K562 (cell line): ENCODE data around the gene DRC3. TPM values are rescaled to one million over a fixed set of nuclear protein-coding genes. Genes with fewer than 3 reads are reported as not detected.
A peak's percentile ranks its signal among the peaks of the same experiment; 100 is the strongest.

ENCODE experiments used
- CBFA2T3 ChIP-seq: fragments of 450-650 bp; IDR thresholded peaks from 2 replicates; pipeline ENCODE4 v1.6.1; 2017
- CHCHD3 ChIP-seq: fragments of 250-450 bp; sonication (Bioruptor Pico); IDR thresholded peaks from 2 replicates; pipeline ENCODE4 v2.1.2; 2022; ENCODE audit warnings: mild to moderate bottlenecking
- ETV1 ChIP-seq: fragments of 450-650 bp; conservative IDR thresholded peaks from 2 replicates; pipeline ENCODE4 v1.6.1; 2016; ENCODE audit warnings: missing genetic modification characterization, control low read depth, low read depth, missing compliant biosample characterization
- HSF4 ChIP-seq: fragments of 250-450 bp; sonication (Bioruptor Pico); IDR thresholded peaks from 2 replicates; pipeline ENCODE4 v2.1.2; 2022; ENCODE audit warnings: mild to moderate bottlenecking, moderate library complexity, borderline replicate concordance
- KAT7 ChIP-seq: sonication (generic); formaldehyde crosslinking; IDR thresholded peaks from 2 replicates; pipeline ENCODE4 v1.8.0; 2022; ENCODE audit warnings: missing genetic modification reagents, mild to moderate bottlenecking, borderline replicate concordance
- KLF10 ChIP-seq: fragments of 250-450 bp; sonication (Bioruptor Pico); IDR thresholded peaks from 2 replicates; pipeline ENCODE4 v1.6.1; 2021; ENCODE audit warnings: matching md5 sums
- RCOR1 ChIP-seq, 2 experiments: IDR thresholded peaks; 2 replicates each; pipeline ENCODE4 v1.6.1; 2012; ENCODE audit warnings: low read depth in 2 of 2, low read length in 2 of 2, borderline replicate concordance in 1 of 2, improper control_type of control experiment in 1 of 2
- SMARCA4 ChIP-seq: fragments of 450-650 bp; IDR thresholded peaks from 2 replicates; pipeline ENCODE4 v1.6.1; 2016
- STAG1 ChIP-seq: sonication (generic); formaldehyde crosslinking; IDR thresholded peaks from 2 replicates; pipeline ENCODE4 v1.5.0; 2020; ENCODE audit warnings: missing genetic modification reagents, borderline replicate concordance
- TRIM24 ChIP-seq, 2 experiments: fragments of 450-650 bp; IDR thresholded peaks; 2 replicates each; pipeline ENCODE4 v1.6.1; 2016
- ZC3H11A ChIP-seq: IDR thresholded peaks from 2 replicates; pipeline ENCODE4 v1.6.1; 2012; ENCODE audit warnings: low read depth, low read length, improper control_type of control experiment
- ZC3H8 ChIP-seq: fragments of 450-650 bp; IDR thresholded peaks from 2 replicates; pipeline ENCODE4 v1.6.1; 2017
- ZKSCAN1 ChIP-seq: fragments of 150-350 bp; IDR thresholded peaks from 2 replicates; pipeline ENCODE4 v1.6.1; 2016; ENCODE audit warnings: low read depth, low read length
- ZNF175 ChIP-seq: fragments of 200-800 bp; sonication (Bioruptor generic); IDR thresholded peaks from 2 replicates; pipeline ENCODE4 v1.6.1; 2016; ENCODE audit warnings: low read depth, mild to moderate bottlenecking, missing genetic modification characterization, missing compliant biosample characterization
- ZNF583 ChIP-seq: fragments of 250-450 bp; sonication (Bioruptor Pico); IDR thresholded peaks from 2 replicates; pipeline ENCODE4 v1.4.0; 2020
- ZNF586 ChIP-seq: fragments of 450-650 bp; formaldehyde crosslinking; conservative IDR thresholded peaks from 2 replicates; pipeline ENCODE4 v1.4.0; 2020; ENCODE audit warnings: mild to moderate bottlenecking, moderate library complexity
- ZNF707 ChIP-seq: fragments of 250-450 bp; sonication (Bioruptor Pico); conservative IDR thresholded peaks from 2 replicates; pipeline ENCODE4 v1.8.0; 2022; ENCODE audit warnings: inconsistent platforms, mild to moderate bottlenecking, moderate library complexity
- polyA plus RNA-seq, 8 experiments: library from polyadenylated mRNA; depleted of rRNA in 4 of 8; stranded (reverse) in 5 of 8; unstranded in 3 of 8; fragments of >200 nt; fragmentation: Nextera tagmentation in 2 of 8; fragmentation: Illumina TruSeq in 1 of 8; extraction: Ambion mirVana in 2 of 8; extraction: Trizol in 1 of 8; gene quantifications; 2 replicates each; pipeline versions ENCODE4 v1.2.1 to v1.2.3, GENCODE V29; 2011 to 2014; ENCODE audit warnings: inconsistent platforms in 1 of 8, missing spikeins in 1 of 8
- total RNA-seq, 7 experiments: library from RNA; depleted of rRNA in 6 of 7; stranded (reverse); fragments of >200 nt in 6 of 7; fragmentation: Illumina TruSeq in 2 of 7; extraction: Trizol in 2 of 7; gene quantifications; 2 replicates each; pipeline versions ENCODE4 v1.2.1 to v1.2.3, GENCODE V29; 2011 to 2021; ENCODE audit warnings: low replicate concordance in 1 of 7
- TF ChIP-seq, protein P1 (sequence below): sonication (generic); formaldehyde crosslinking; IDR thresholded peaks from 2 replicates; pipeline ENCODE4 v1.8.0; 2022; ENCODE audit warnings: mild to moderate bottlenecking, low read depth, missing genetic modification reagents
- TF ChIP-seq, protein P2 (sequence below): sonication (generic); formaldehyde crosslinking; IDR thresholded peaks from 2 replicates; pipeline ENCODE4 v1.8.0; 2022; ENCODE audit warnings: mild to moderate bottlenecking, missing genetic modification reagents, borderline replicate concordance
- TF ChIP-seq, protein P3 (sequence below): sonication (generic); formaldehyde crosslinking; IDR thresholded peaks from 2 replicates; pipeline ENCODE4 v1.8.0; 2022; ENCODE audit warnings: mild to moderate bottlenecking, missing genetic modification reagents
- TF ChIP-seq, protein P4 (sequence below): sonication (generic); formaldehyde crosslinking; IDR thresholded peaks from 2 replicates; pipeline ENCODE4 v1.8.0; 2023; ENCODE audit warnings: mild to moderate bottlenecking, missing genetic modification reagents
- TF ChIP-seq, protein P5 (sequence below): fragments of 200-400 bp; formaldehyde crosslinking; IDR thresholded peaks from 2 replicates; pipeline ENCODE4 v1.6.1; 2017; ENCODE audit warnings: mild to moderate bottlenecking, low read depth, low read length, moderate library complexity

Gene DRC3
- total and polyA plus RNA-seq, 9 of the 15 experiments (the other 6 are each of a cell fraction or from before 2014, with no cell fraction given), result 0.10 to 0.84 (median 0.30) TPM; not detected in 3

DNA sequence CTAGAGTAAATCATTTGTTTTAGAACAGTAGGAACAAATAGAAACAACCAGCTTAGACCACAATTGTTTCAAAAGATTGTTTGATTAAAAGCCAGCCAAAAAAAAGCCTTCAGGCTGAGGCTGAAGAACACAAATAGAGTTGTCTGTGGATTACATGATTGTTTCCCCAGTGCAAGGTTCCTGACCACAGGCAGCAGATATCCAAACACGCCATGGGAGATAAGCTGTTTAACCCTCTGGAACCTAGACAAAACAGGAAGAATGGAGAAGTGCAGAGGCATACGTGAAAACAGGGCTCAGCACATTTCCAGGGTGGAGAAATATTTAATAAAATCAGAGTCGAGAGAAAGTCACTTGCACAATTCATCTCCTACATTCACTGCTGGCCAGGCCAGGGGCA is 45.3 kb downstream of the DRC3 start (continued):
- no peak for TF ChIP-seq ZNF586 (CRISPR knock-in tag)
- peak in 1 of 2 experiments; percentile 64; a peak in 2 of 4 replicates for TF ChIP-seq RCOR1 (IDR thresholded peaks at IDR 0.05; ENCODE audit: borderline replicate concordance in 1 of 2, low read depth in 2 of 2, low read length in 2 of 2)
- no peak for TF ChIP-seq KAT7 (CRISPR knock-in tag)
- TF ChIP-seq, protein P1, sequence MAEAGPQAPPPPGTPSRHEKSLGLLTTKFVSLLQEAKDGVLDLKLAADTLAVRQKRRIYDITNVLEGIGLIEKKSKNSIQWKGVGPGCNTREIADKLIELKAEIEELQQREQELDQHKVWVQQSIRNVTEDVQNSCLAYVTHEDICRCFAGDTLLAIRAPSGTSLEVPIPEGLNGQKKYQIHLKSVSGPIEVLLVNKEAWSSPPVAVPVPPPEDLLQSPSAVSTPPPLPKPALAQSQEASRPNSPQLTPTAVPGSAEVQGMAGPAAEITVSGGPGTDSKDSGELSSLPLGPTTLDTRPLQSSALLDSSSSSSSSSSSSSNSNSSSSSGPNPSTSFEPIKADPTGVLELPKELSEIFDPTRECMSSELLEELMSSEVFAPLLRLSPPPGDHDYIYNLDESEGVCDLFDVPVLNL (CRISPR knock-in tag), result no peak
- TF ChIP-seq, protein P2, sequence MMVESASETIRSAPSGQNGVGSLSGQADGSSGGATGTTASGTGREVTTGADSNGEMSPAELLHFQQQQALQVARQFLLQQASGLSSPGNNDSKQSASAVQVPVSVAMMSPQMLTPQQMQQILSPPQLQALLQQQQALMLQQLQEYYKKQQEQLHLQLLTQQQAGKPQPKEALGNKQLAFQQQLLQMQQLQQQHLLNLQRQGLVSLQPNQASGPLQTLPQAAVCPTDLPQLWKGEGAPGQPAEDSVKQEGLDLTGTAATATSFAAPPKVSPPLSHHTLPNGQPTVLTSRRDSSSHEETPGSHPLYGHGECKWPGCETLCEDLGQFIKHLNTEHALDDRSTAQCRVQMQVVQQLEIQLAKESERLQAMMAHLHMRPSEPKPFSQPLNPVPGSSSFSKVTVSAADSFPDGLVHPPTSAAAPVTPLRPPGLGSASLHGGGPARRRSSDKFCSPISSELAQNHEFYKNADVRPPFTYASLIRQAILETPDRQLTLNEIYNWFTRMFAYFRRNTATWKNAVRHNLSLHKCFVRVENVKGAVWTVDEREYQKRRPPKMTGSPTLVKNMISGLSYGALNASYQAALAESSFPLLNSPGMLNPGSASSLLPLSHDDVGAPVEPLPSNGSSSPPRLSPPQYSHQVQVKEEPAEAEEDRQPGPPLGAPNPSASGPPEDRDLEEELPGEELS, result no peak
- TF ChIP-seq, protein P3, sequence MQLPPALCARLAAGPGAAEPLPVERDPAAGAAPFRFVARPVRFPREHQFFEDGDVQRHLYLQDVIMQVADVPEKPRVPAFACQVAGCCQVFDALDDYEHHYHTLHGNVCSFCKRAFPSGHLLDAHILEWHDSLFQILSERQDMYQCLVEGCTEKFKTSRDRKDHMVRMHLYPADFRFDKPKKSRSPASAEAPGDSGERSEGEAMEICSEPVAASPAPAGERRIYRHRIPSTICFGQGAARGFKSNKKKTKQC (CRISPR knock-in tag), result no peak
- no peak for TF ChIP-seq HSF4
- peak; percentile 68 for TF ChIP-seq CBFA2T3
- TF ChIP-seq CHCHD3 (CRISPR knock-in tag), result no peak
- TF ChIP-seq, protein P4, sequence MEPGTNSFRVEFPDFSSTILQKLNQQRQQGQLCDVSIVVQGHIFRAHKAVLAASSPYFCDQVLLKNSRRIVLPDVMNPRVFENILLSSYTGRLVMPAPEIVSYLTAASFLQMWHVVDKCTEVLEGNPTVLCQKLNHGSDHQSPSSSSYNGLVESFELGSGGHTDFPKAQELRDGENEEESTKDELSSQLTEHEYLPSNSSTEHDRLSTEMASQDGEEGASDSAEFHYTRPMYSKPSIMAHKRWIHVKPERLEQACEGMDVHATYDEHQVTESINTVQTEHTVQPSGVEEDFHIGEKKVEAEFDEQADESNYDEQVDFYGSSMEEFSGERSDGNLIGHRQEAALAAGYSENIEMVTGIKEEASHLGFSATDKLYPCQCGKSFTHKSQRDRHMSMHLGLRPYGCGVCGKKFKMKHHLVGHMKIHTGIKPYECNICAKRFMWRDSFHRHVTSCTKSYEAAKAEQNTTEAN, result no peak
- TF ChIP-seq ZNF175 (CRISPR knock-in tag), result no peak
- TF ChIP-seq KLF10 (CRISPR knock-in tag), result no peak
- TF ChIP-seq ZNF583 (CRISPR knock-in tag), result no peak
- 0 out of 2 replicates have a peak, but pooled peaks have one; percentile 38 for TF ChIP-seq ETV1 (tag)
- no peak for TF ChIP-seq STAG1 (CRISPR knock-in tag)
- TF ChIP-seq ZC3H11A, result no peak
- no peak for TF ChIP-seq ZNF707 (CRISPR knock-in tag)
- TF ChIP-seq TRIM24 (IDR thresholded peaks at IDR 0.05), result no peak
- TF ChIP-seq, protein P5, sequence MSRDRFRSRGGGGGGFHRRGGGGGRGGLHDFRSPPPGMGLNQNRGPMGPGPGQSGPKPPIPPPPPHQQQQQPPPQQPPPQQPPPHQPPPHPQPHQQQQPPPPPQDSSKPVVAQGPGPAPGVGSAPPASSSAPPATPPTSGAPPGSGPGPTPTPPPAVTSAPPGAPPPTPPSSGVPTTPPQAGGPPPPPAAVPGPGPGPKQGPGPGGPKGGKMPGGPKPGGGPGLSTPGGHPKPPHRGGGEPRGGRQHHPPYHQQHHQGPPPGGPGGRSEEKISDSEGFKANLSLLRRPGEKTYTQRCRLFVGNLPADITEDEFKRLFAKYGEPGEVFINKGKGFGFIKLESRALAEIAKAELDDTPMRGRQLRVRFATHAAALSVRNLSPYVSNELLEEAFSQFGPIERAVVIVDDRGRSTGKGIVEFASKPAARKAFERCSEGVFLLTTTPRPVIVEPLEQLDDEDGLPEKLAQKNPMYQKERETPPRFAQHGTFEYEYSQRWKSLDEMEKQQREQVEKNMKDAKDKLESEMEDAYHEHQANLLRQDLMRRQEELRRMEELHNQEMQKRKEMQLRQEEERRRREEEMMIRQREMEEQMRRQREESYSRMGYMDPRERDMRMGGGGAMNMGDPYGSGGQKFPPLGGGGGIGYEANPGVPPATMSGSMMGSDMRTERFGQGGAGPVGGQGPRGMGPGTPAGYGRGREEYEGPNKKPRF, result no peak
- no peak for TF ChIP-seq ZKSCAN1
- TF ChIP-seq ZC3H8, result no peak
- peak; percentile 61; the same call in 1 of the 2 replicates for TF ChIP-seq SMARCA4
